BLaER1 (cell line): Measurements from ENCODE around the gene DHDH.
"Not testable (repeated sequence)": the region's sequence is repeated elsewhere in the genome, so short reads cannot be mapped to it uniquely, and the experiment has no call there.

ENCODE experiments used
- H3K27ac ChIP-seq: shearing (Covaris generic); formaldehyde crosslinking; 2 replicates; pipeline ENCODE4 v1.8.1; 2022
- H3K27me3 ChIP-seq: shearing (Covaris generic); formaldehyde crosslinking; 2 replicates; pipeline ENCODE4 v1.8.1; 2022
- H3K36me3 ChIP-seq: shearing (Covaris generic); formaldehyde crosslinking; 2 replicates; pipeline ENCODE4 v1.8.1; 2022
- H3K4me1 ChIP-seq: shearing (Covaris generic); formaldehyde crosslinking; 2 replicates; pipeline ENCODE4 v1.8.1; 2022
- H3K4me2 ChIP-seq: shearing (Covaris generic); formaldehyde crosslinking; 2 replicates; pipeline ENCODE4 v1.8.1; 2022
- H3K4me3 ChIP-seq: shearing (Covaris generic); formaldehyde crosslinking; 2 replicates; pipeline ENCODE4 v1.8.1; 2022
- H3K9ac ChIP-seq: shearing (Covaris generic); formaldehyde crosslinking; 2 replicates; pipeline ENCODE4 v1.8.1; 2022
- H3K9me3 ChIP-seq: shearing (Covaris generic); formaldehyde crosslinking; 2 replicates; pipeline ENCODE4 v1.8.1; 2022
- H4K20me1 ChIP-seq: shearing (Covaris generic); formaldehyde crosslinking; 2 replicates; pipeline ENCODE4 v1.8.1; 2022
- Cebpa-rat ChIP-seq: shearing (Covaris generic); IDR thresholded peaks from 2 replicates; pipeline ENCODE4 v1.8.1; 2022

The DHDH gene

DNA sequence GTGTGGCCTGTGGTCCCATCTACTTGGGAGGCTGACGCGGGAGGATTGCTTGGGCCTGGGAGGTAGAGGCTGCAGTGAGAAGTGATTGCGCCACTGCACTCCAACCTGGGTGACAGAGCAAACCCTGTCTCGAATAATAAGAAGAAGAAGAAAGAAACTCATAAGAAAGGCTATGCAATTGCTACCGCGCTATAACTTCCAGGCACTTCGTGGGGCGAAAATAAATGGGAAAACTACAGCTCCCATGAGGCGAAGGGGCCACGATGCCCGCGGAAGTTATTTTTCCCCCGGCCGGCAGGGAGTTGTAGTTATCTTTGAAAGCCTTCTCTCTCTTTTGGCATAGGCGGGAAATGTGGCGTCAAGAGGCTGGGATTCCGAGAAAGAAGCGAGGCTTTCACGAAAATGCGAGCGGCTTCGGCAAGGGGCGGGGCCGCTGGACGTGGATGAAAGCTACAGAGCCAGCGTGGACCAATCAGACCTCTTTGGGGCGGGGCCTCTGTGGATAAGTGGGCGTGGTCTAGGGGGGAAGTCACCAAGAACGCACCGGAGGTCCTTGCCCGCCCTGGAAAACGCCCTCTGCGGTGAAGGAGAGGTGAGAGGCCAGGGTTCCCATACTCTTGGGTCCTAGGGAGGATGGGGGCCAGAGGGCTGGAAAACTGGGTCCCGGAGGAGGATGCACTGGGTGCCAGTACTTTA lies 33.6 kb upstream of the DHDH start, which contains the start of gene NUCB1:
Gene NUCB1, plus strand, starts transcription at position 532 of the 696 bp plus-strand sequence. CDS start 485 bp downstream, outside the sequence.
- peaks cover 51% of the 10 kb centered on the region for H3K4me1 ChIP-seq
- H3K9me3 ChIP-seq, result no peaks in the 10 kb centered on the region
- H3K27ac ChIP-seq, result peak within 1 kb of the TSS; percentile 77
- TF ChIP-seq Cebpa-rat, result no peak
- no peaks in the 10 kb centered on the region for H4K20me1 ChIP-seq
- H3K9ac ChIP-seq, result peak within 1 kb of the TSS; percentile 85
- peak within 1 kb of the TSS; percentile 99 for H3K4me2 ChIP-seq
- peaks cover 20% of the 10 kb centered on the region for H3K36me3 ChIP-seq
- peak within 1 kb of the TSS; percentile 88 for H3K4me3 ChIP-seq
- peaks cover 17% of the 10 kb centered on the region for H3K27me3 ChIP-seq

DNA sequence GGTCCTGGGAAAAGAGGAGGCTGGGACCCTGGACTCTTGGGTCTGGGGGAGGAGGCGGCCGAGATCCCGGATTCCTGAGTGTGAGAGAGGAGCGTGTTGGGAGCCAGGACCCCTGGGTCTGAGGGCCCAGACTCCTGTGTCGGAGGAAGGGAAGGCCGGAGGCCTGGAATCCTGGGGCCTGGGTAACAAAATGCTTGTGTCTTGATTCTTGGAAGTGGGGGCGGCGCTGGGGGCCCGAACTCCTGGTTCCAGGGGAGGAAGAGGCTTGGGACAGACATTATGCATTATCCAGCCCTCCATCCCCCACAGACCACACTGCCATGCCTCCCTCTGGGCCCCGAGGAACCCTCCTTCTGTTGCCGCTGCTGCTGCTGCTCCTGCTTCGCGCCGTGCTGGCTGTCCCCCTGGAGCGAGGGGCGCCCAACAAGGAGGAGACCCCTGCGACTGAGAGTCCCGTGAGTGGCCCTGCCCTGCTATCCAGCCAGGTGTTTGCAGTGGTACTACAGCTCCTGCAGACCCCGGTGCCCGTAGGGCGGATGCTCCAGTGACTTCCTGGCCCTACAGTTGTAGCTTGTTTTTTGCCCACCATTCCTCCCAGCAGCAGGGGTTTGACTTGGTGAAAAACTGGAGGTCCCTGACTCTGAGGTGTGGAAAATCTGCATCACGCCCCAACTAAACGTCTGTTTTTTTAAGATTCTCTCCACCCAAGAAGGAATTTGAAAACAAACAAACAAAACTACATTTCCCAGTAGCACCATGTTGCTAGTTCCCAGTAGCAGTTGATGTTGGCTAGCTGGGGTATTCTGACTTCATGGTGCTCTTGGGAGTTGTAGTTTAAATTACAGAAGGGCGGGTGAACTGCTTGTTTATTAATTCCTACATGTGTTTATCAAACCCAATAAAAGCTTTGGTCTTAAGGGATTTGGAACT lies 32.8 kb upstream of the DHDH start:
- peak overlapping the region; percentile 77 for H3K27ac ChIP-seq
- TF ChIP-seq Cebpa-rat, result no peak
- no peaks in the 10 kb centered on the region for H4K20me1 ChIP-seq
- peak overlapping the region; percentile 99 for H3K4me2 ChIP-seq
- H3K9me3 ChIP-seq, result no peaks in the 10 kb centered on the region
- H3K9ac ChIP-seq, result peak overlapping the region; percentile 85
- H3K36me3 ChIP-seq, result peaks cover 27% of the 10 kb centered on the region
- peaks cover 43% of the 10 kb centered on the region for H3K4me1 ChIP-seq
- H3K4me3 ChIP-seq, result peak overlapping the region; percentile 88
- H3K27me3 ChIP-seq, result peaks cover 9% of the 10 kb centered on the region

DNA sequence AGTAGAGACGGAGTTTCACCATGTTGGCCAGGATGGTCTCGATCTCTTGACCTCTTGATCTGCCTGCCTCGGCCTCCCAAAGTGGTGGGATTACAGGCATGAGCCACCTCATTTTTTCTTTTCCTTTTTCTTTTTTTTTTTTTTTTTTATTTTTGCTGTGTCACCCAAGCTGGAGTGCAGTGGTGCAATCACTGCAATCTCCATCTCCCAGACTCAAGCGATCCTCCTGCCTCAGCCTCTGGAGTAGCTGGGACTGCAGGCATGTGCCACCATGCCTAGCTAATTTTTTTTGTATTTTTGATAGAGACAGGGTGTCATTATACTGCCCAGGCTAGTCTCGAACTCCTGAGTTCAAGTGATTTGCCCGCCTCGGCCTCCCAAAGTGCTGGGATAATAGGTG lies 31.2 kb upstream of the DHDH start:
- not testable (repeated sequence) for H3K4me3 ChIP-seq, H3K27me3 ChIP-seq, H4K20me1 ChIP-seq, H3K9ac ChIP-seq, H3K9me3 ChIP-seq, H3K4me2 ChIP-seq, H3K27ac ChIP-seq
- peaks cover 43% of the 10 kb centered on the region for H3K36me3 ChIP-seq
- peaks cover 30% of the 10 kb centered on the region for H3K4me1 ChIP-seq

DNA sequence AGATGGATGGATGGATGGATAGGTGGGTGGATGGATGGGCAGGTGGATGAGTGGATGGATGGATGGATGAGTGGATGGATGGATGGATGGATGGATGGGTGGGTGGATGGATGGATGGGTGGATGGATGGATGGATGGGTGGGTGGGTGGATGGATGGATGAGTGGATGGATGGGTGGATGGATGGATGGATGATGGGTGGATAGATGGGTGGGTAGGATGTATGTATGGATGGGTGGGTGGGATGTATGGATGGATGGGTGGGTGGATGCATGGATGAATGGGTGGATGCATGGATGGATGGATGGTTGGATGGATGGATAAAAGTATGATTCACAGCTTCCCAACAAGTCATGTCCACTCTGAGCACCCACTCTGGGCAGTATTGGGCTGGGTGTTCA lies 29.7 kb upstream of the DHDH start:
- peaks cover 58% of the 10 kb centered on the region for H3K36me3 ChIP-seq
- not testable (repeated sequence) for H3K9me3 ChIP-seq, H3K4me3 ChIP-seq

DNA sequence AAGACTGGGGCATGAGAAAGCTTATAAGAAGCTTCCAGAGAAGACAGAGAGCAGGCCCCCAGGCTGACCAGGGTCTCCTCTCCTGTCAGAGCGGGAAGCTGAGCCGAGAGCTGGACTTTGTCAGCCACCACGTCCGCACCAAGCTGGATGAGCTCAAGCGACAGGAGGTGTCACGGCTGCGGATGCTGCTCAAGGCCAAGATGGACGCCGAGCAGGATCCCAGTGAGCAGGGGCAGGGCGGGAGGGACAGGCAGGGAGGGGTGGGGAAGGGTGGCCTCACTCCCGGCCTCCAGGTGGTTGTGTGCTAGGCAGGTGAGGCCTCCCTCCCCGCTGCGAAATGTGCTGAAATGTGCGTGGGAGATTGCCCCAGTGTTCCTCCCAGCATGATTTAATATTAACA lies 27.8 kb upstream of the DHDH start:
- no peak for TF ChIP-seq Cebpa-rat
- H3K4me2 ChIP-seq, result no peak overlapping the region
- no peak overlapping the region for H3K4me3 ChIP-seq
- no peak overlapping the region for H3K27ac ChIP-seq
- H3K27me3 ChIP-seq, result no peaks in the 10 kb centered on the region
- H3K4me1 ChIP-seq, result peaks cover 28% of the 10 kb centered on the region
- H3K36me3 ChIP-seq, result peaks cover 77% of the 10 kb centered on the region
- H4K20me1 ChIP-seq, result no peaks in the 10 kb centered on the region
- H3K9me3 ChIP-seq, result no peaks in the 10 kb centered on the region
- no peak overlapping the region for H3K9ac ChIP-seq

More for the DNA sequence above, 29.7 kb upstream of the DHDH start:
- H3K4me2 ChIP-seq, H4K20me1 ChIP-seq, H3K27ac ChIP-seq, H3K27me3 ChIP-seq, H3K9ac ChIP-seq: not testable (repeated sequence)
- H3K4me1 ChIP-seq, result peaks cover 28% of the 10 kb centered on the region

DNA sequence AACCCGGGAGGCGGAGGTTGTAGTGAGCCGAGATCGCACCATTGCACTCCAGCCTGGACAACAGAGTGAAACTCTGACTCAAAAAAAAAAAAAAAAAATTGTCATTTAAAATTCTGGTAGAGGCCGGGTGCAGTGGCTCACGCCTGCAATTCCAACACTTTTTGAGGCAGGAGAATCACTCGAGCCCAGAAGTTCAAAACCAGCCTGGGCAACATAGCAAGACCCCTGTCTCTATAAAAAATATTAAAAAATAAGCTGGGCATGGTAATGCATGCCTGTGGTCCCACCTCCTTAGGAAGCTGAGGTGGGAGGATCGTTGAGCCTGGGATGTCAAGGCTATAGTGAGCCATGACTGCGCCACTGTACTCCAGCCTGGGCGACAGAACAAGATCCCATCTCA lies 27.2 kb upstream of the DHDH start:
- Histone ChIP-seq H3K9ac (no peak overlapping the region), H3K27ac (no peak overlapping the region), H3K9me3 (no peaks in the 10 kb centered on the region), H3K4me2 (no peak overlapping the region), H3K4me1 (peaks cover 22% of the 10 kb centered on the region), H3K27me3 (no peaks in the 10 kb centered on the region), H4K20me1 (no peaks in the 10 kb centered on the region), H3K4me3 (no peak overlapping the region), H3K36me3 (peaks cover 83% of the 10 kb centered on the region)
- no peak for TF ChIP-seq Cebpa-rat

DNA sequence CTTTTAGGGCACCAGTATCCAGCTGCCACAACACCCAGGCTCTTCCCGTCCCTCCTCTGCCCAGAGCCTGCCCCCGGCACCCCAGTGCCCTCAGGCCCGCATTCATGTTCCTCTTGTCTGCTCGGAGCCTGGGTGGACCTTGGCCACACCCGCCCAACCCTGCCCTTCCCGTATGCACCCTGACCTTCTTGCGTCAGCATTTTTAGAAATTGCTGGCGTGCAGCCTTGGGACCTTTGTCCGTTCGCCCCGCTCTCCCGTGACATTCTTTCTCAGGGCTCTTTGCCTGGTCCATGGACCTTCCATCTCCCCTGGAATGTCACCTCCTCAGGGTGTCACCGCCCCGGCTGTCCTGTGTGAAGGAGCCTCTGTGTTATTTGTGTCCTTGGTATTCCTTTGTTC lies 25.8 kb upstream of the DHDH start:
- peaks cover 87% of the 10 kb centered on the region for H3K36me3 ChIP-seq
- H3K4me2 ChIP-seq, result no peak overlapping the region
- no peaks in the 10 kb centered on the region for H3K27me3 ChIP-seq
- H3K4me1 ChIP-seq, result peaks cover 17% of the 10 kb centered on the region
- H3K9me3 ChIP-seq, result no peaks in the 10 kb centered on the region
- H3K9ac ChIP-seq, result no peak overlapping the region
- TF ChIP-seq Cebpa-rat, result no peak
- H3K4me3 ChIP-seq, result no peak overlapping the region
- H4K20me1 ChIP-seq, result no peaks in the 10 kb centered on the region
- no peak overlapping the region for H3K27ac ChIP-seq

DNA sequence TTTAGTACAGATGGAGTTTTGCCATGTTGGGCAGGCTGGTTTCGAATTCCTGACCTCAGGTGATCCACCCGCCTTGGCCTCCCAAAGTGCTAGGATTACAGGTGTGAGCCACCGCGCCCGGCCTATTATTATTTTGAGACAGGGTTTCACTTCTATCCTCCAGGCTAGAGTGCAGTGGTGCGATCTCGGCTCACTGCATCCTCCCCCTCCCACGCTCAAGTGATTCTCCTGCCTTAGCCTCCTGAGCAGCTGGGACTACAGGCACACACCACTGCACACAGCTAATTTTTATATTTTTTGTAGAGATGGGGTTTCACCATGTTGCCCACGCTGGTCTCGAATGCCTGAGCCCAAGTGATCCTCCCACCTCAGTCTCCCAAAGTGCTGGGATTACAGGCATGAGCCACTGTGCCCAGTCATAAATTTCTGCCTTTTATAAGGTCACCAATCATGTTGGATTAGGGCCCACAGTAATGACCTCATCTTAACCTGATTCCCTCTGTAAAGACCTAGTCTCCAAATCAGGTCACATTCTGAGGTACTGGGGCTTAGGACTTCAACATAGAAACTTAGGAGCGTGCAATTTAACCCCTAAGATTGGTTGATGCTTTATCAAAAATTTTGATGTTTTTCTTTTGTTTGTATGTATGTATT lies 23.9 kb upstream of the DHDH start:
- not testable (repeated sequence) for H3K9ac ChIP-seq, H3K27me3 ChIP-seq, H3K4me3 ChIP-seq, H4K20me1 ChIP-seq, H3K9me3 ChIP-seq, H3K27ac ChIP-seq
- Histone ChIP-seq H3K4me1 (peaks cover 17% of the 10 kb centered on the region), H3K4me2 (peak overlapping the region; percentile 34), H3K36me3 (peaks cover 99% of the 10 kb centered on the region)

DNA sequence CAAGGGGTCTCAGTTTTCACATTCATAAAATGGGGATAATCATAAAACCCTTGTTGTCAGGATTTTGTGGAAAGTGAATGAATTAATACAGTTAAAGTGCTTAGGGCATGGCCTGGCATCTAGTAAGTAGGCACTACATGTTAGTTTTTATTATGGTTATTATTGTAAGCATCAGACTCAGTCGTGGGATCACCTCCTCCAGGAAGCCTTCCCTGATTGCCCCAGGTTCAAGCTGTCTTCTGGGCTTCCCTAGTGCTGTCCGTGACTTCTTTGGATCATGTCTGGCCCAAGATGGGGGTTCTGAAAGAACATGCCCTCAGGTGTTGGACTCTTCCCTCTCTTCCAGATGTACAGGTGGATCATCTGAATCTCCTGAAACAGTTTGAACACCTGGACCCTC lies 22.7 kb upstream of the DHDH start:
- H3K9me3 ChIP-seq, result no peaks in the 10 kb centered on the region
- no peaks in the 10 kb centered on the region for H3K27me3 ChIP-seq
- peaks cover 17% of the 10 kb centered on the region for H3K4me1 ChIP-seq
- H3K4me3 ChIP-seq, result no peak overlapping the region
- H3K9ac ChIP-seq, result no peak overlapping the region
- no peak for TF ChIP-seq Cebpa-rat
- no peak overlapping the region for H3K4me2 ChIP-seq
- no peaks in the 10 kb centered on the region for H4K20me1 ChIP-seq
- H3K27ac ChIP-seq, result no peak overlapping the region
- peaks cover 100% of the 10 kb centered on the region for H3K36me3 ChIP-seq
